ENCODE results near the gene SIRPB2.

The SIRPB2 gene

GRCh38 chr20:1537731-1538058 is 46.5 kb upstream of the SIRPB2 start:
- TF ChIP-seq, protein P1, sequence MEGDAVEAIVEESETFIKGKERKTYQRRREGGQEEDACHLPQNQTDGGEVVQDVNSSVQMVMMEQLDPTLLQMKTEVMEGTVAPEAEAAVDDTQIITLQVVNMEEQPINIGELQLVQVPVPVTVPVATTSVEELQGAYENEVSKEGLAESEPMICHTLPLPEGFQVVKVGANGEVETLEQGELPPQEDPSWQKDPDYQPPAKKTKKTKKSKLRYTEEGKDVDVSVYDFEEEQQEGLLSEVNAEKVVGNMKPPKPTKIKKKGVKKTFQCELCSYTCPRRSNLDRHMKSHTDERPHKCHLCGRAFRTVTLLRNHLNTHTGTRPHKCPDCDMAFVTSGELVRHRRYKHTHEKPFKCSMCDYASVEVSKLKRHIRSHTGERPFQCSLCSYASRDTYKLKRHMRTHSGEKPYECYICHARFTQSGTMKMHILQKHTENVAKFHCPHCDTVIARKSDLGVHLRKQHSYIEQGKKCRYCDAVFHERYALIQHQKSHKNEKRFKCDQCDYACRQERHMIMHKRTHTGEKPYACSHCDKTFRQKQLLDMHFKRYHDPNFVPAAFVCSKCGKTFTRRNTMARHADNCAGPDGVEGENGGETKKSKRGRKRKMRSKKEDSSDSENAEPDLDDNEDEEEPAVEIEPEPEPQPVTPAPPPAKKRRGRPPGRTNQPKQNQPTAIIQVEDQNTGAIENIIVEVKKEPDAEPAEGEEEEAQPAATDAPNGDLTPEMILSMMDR (IDR thresholded peaks at IDR 0.05; ENCODE audit: low read depth, low read length, poor library complexity, severe bottlenecking) = no peak
- TF ChIP-seq EZH2phosphoT487 (IDR thresholded peaks at IDR 0.05; ENCODE audit: borderline replicate concordance, low read length) = no peak
- no peaks in the 10 kb centered on the region for H3K79me2 ChIP-seq (ENCODE audit: control insufficient read depth, low read length)
- H3K4me1 ChIP-seq (ENCODE audit: control insufficient read depth, low read length) = peaks cover 36% of the 10 kb centered on the region
- H3K4me3 ChIP-seq (ENCODE audit: low read length) = peak overlapping the region; percentile 54
- H3K36me3 ChIP-seq (ENCODE audit: control insufficient read depth, low read length) = no peaks in the 10 kb centered on the region
- H3K9me2 ChIP-seq (replicated peaks; ENCODE audit: control insufficient read depth, low read length) = no peaks in the 10 kb centered on the region
- H4K20me1 ChIP-seq (ENCODE audit: control insufficient read depth, insufficient read depth, low read depth, low read length) = no peaks in the 10 kb centered on the region
- peak overlapping the region; percentile 71 for H3K4me2 ChIP-seq (ENCODE audit: low read length)
- H3K27ac ChIP-seq (ENCODE audit: low read depth, low read length) = peak overlapping the region; percentile 42
- no peaks in the 10 kb centered on the region for H3K9me3 ChIP-seq (ENCODE audit: control insufficient read depth, insufficient read depth, low read length)
- no peaks in the 10 kb centered on the region for H3K27me3 ChIP-seq (ENCODE audit: control insufficient read depth, low read length)
- no peaks in the 10 kb centered on the region for H3F3A ChIP-seq (ENCODE audit: control insufficient read depth, insufficient read depth)

DNA sequence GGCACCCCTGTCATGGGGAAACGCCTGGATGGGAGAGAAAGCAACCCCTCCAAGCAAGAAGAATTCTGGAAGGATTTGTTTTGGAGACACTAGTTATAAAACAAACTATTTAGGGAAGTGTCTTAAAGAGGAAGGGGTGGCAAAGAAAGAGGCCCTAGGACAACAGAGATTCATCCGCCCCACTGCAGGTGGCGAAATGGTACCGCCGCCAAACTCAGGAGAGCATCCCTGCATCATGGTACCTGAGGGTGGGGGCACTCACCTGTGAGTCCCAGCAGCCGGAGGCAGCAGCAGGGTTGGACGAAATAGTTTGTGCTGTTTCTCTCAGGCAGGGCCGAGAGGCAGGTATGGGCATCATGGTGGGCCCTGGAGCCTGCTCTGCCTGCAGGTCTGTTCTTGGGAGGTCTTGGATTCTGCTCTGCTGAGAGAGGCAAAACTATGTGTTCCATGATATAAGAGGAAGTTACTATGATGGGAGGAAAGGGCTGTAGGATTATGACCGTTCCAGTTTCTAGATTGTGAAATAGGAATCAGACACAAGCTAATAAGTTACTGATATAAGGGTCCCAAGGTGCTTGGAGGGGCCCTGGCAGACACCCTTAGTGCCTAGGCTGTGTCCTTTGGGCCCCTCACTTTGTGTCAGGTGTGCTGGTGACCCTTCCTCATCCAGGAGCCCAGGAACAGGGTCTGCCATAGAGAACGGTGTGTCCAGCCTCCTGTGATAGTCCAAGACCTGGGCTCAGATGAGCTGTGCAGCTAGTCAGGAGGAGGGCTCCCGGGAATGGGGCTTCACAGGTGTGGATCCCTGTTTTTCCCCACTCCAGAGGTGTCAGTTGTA is 45.9 kb upstream of the SIRPB2 start:
- H3K79me2 ChIP-seq (ENCODE audit: control insufficient read depth, low read length) = no peaks in the 10 kb centered on the region
- peak overlapping the region; percentile 42 for H3K27ac ChIP-seq (ENCODE audit: low read depth, low read length)
- H3K4me2 ChIP-seq (ENCODE audit: low read length) = peak overlapping the region; percentile 71
- TF ChIP-seq EZH2phosphoT487 (IDR thresholded peaks at IDR 0.05; ENCODE audit: borderline replicate concordance, low read length) = no peak
- TF ChIP-seq, protein P1 (IDR thresholded peaks at IDR 0.05; ENCODE audit: low read depth, low read length, poor library complexity, severe bottlenecking) = no peak
- no peaks in the 10 kb centered on the region for H3K36me3 ChIP-seq (ENCODE audit: control insufficient read depth, low read length)
- peak overlapping the region; percentile 54 for H3K4me3 ChIP-seq (ENCODE audit: low read length)
- no peaks in the 10 kb centered on the region for H4K20me1 ChIP-seq (ENCODE audit: control insufficient read depth, insufficient read depth, low read depth, low read length)
- no peaks in the 10 kb centered on the region for H3K27me3 ChIP-seq (ENCODE audit: control insufficient read depth, low read length)
- peaks cover 36% of the 10 kb centered on the region for H3K4me1 ChIP-seq (ENCODE audit: control insufficient read depth, low read length)
- no peaks in the 10 kb centered on the region for H3K9me2 ChIP-seq (replicated peaks; ENCODE audit: control insufficient read depth, low read length)
- no peaks in the 10 kb centered on the region for H3K9me3 ChIP-seq (ENCODE audit: control insufficient read depth, insufficient read depth, low read length)
- H3F3A ChIP-seq (ENCODE audit: control insufficient read depth, insufficient read depth) = no peaks in the 10 kb centered on the region

DNA sequence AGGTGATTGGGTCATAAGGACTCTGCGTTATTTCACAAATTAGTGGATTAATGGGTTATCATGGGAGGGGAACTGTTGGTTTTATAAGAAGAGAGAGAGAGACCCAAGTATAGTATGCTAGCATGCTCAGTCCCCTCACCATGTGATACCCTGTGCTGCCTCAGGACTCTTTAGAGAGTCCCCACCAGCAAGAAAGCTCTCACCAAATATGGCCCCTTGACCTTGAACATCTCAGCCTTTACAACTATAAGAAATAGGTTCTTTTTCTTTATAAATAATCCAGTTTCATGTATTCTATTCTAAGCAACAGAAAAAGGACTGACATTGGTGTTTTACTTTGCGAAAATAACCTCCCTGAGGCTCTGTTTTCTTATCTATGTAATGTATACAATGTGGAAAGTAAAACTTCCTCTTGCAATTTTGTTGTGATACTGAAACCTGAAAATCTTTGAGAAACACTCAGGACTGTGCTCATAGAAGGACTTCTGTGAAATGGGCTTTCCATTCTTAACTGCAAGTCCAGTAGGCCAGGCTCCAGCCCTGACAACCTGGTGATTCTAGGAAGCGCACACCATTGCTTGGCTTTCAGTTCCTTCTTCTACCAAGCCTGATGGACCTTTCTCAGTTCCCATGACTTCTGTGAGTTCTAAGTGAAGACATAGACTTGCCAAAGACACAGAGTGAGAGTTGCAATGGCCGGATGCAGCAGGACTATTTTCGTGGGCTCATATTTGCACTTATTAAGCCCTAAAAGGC is 44.4 kb upstream of the SIRPB2 start:
- no peaks in the 10 kb centered on the region for H4K20me1 ChIP-seq (ENCODE audit: control insufficient read depth, insufficient read depth, low read depth, low read length)
- no peaks in the 10 kb centered on the region for H3K36me3 ChIP-seq (ENCODE audit: control insufficient read depth, low read length)
- peaks cover 36% of the 10 kb centered on the region for H3K4me1 ChIP-seq (ENCODE audit: control insufficient read depth, low read length)
- no peaks in the 10 kb centered on the region for H3F3A ChIP-seq (ENCODE audit: control insufficient read depth, insufficient read depth)
- H3K27ac ChIP-seq (ENCODE audit: low read depth, low read length) = peak overlapping the region; percentile 5; the same call in 1 of the 2 replicates
- no peaks in the 10 kb centered on the region for H3K27me3 ChIP-seq (ENCODE audit: control insufficient read depth, low read length)
- H3K9me2 ChIP-seq (replicated peaks; ENCODE audit: control insufficient read depth, low read length) = no peaks in the 10 kb centered on the region
- H3K79me2 ChIP-seq (ENCODE audit: control insufficient read depth, low read length) = no peaks in the 10 kb centered on the region
- no peak overlapping the region for H3K4me3 ChIP-seq (ENCODE audit: low read length)
- TF ChIP-seq, protein P1 (IDR thresholded peaks at IDR 0.05; ENCODE audit: low read depth, low read length, poor library complexity, severe bottlenecking) = no peak
- TF ChIP-seq EZH2phosphoT487 (IDR thresholded peaks at IDR 0.05; ENCODE audit: borderline replicate concordance, low read length) = no peak
- no peaks in the 10 kb centered on the region for H3K9me3 ChIP-seq (ENCODE audit: control insufficient read depth, insufficient read depth, low read length)
- H3K4me2 ChIP-seq (ENCODE audit: low read length) = peak overlapping the region; percentile 71; the same call in 1 of the 2 replicates

All from DOHH2 (cell line).